Esophagus squamous epithelium (tissue), 4 donors: ENCODE measurements around the gene VGLL1.

ENCODE experiments used
- POLR2A ChIP-seq, 4 donors: fragments of 450-650 bp; IDR thresholded peaks; one replicate each; pipeline ENCODE4 v1.6.1; 2017; ENCODE audit warnings: antibody characterized with exemption in 4 of 4, mild to moderate bottlenecking in 4 of 4, moderate library complexity in 3 of 4
- TF ChIP-seq, protein P1 (sequence below), 6 experiments: fragments of 450-650 bp in 4 of 6; fragments of 200-600 bp in 2 of 6; sonication (generic) in 2 of 6; IDR thresholded peaks; one replicate each; pipeline ENCODE4 v1.5.1; 2016 to 2019; ENCODE audit warnings: antibody characterized with exemption in 6 of 6, mild to moderate bottlenecking in 4 of 6, moderate library complexity in 4 of 6

DNA sequence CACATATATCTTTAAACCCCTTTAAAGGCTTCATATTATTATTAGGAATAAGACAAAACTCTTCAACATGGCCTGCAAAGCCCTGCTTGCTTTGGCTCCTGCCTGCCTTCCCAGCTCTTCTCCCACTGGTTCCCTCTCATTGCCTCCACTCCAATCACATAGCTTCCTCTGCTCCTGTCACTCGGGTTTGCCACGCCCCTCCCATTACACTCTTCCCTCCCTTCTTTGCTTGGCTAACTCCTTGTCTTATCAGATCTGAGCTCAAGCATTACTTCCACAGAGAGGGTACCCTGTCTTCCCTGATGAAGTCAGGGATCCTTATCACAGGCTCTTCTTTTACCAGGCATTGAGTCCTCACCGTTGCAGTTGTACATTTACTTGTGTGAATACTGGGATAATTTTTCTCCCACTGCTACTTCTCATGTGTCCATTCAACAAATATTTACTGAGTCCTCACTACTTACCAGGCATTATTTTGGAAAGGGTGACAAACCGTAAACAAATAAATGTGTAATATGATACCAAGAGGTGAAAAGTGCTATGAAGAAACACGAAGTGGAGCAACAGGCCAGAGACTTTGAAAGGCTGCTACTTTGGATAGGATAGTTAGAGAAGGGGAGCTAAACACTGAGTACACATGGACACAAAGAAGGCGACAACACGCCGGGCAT is 3.2 kb upstream of the VGLL1 start:
- TF ChIP-seq, protein P1, sequence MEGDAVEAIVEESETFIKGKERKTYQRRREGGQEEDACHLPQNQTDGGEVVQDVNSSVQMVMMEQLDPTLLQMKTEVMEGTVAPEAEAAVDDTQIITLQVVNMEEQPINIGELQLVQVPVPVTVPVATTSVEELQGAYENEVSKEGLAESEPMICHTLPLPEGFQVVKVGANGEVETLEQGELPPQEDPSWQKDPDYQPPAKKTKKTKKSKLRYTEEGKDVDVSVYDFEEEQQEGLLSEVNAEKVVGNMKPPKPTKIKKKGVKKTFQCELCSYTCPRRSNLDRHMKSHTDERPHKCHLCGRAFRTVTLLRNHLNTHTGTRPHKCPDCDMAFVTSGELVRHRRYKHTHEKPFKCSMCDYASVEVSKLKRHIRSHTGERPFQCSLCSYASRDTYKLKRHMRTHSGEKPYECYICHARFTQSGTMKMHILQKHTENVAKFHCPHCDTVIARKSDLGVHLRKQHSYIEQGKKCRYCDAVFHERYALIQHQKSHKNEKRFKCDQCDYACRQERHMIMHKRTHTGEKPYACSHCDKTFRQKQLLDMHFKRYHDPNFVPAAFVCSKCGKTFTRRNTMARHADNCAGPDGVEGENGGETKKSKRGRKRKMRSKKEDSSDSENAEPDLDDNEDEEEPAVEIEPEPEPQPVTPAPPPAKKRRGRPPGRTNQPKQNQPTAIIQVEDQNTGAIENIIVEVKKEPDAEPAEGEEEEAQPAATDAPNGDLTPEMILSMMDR (IDR thresholded peaks at IDR 0.05): no peak
- TF ChIP-seq POLR2A (IDR thresholded peaks at IDR 0.05): no peak
